ENCODE results near the gene WWOX.

WWOX gene

GRCh38 chr16:78763821-78764440, 664.5 kb downstream of the WWOX start:
- no peak overlapping the region for H3K4me3 ChIP-seq (ENCODE audit: low read depth, low read length)
- no peak overlapping the region for H3K27ac ChIP-seq (ENCODE audit: low read depth, low read length)
- no peak overlapping the region for H3K9ac ChIP-seq (ENCODE audit: low read depth, low read length)
- H3K27me3 ChIP-seq (ENCODE audit: control insufficient read depth, insufficient read depth, low read length), result no peaks in the 10 kb centered on the region
- H3K9me3 ChIP-seq (ENCODE audit: control insufficient read depth, insufficient read depth, low read length), result no peaks in the 10 kb centered on the region
- H3K36me3 ChIP-seq (ENCODE audit: control insufficient read depth, insufficient read depth, low read length), result no peaks in the 10 kb centered on the region
- peaks cover 18% of the 10 kb centered on the region for H3K4me1 ChIP-seq (ENCODE audit: control insufficient read depth, insufficient read depth, low read length)

- Histone ChIP-seq H3K4me1 (ENCODE audit: control insufficient read depth, insufficient read depth, low read length) (peaks cover 18% of the 10 kb centered on the region), H3K27me3 (ENCODE audit: control insufficient read depth, insufficient read depth, low read length) (no peaks in the 10 kb centered on the region), H3K27ac (ENCODE audit: low read depth, low read length) (no peak overlapping the region), H3K4me3 (ENCODE audit: low read depth, low read length) (no peak overlapping the region), H3K9me3 (ENCODE audit: control insufficient read depth, insufficient read depth, low read length) (no peaks in the 10 kb centered on the region), H3K36me3 (ENCODE audit: control insufficient read depth, insufficient read depth, low read length) (no peaks in the 10 kb centered on the region), H3K9ac (ENCODE audit: low read depth, low read length) (no peak overlapping the region)
Measured at GRCh38 chr16:78764478-78764877, 665.0 kb downstream of the WWOX start.

GRCh38 chr16:78768226-78768625, 668.8 kb downstream of the WWOX start:
- H3K4me1 ChIP-seq (ENCODE audit: control insufficient read depth, insufficient read depth, low read length), result peaks cover 7% of the 10 kb centered on the region; the same call in 1 of the 2 replicates
- H3K9me3 ChIP-seq (ENCODE audit: control insufficient read depth, insufficient read depth, low read length), result no peaks in the 10 kb centered on the region
- no peak overlapping the region for H3K9ac ChIP-seq (ENCODE audit: low read depth, low read length)
- H3K27ac ChIP-seq (ENCODE audit: low read depth, low read length), result no peak overlapping the region
- no peak overlapping the region for H3K4me3 ChIP-seq (ENCODE audit: low read depth, low read length)
- no peaks in the 10 kb centered on the region for H3K27me3 ChIP-seq (ENCODE audit: control insufficient read depth, insufficient read depth, low read length)
- H3K36me3 ChIP-seq (ENCODE audit: control insufficient read depth, insufficient read depth, low read length), result no peaks in the 10 kb centered on the region

- H3K9ac ChIP-seq (ENCODE audit: low read depth, low read length), result no peak overlapping the region
- peaks cover 7% of the 10 kb centered on the region; the same call in 1 of the 2 replicates for H3K4me1 ChIP-seq (ENCODE audit: control insufficient read depth, insufficient read depth, low read length)
- H3K9me3 ChIP-seq (ENCODE audit: control insufficient read depth, insufficient read depth, low read length), result no peaks in the 10 kb centered on the region
- H3K27ac ChIP-seq (ENCODE audit: low read depth, low read length), result no peak overlapping the region
- H3K36me3 ChIP-seq (ENCODE audit: control insufficient read depth, insufficient read depth, low read length), result no peaks in the 10 kb centered on the region
- H3K27me3 ChIP-seq (ENCODE audit: control insufficient read depth, insufficient read depth, low read length), result no peaks in the 10 kb centered on the region
- H3K4me3 ChIP-seq (ENCODE audit: low read depth, low read length), result no peak overlapping the region
Measured at GRCh38 chr16:78768718-78769117, 669.3 kb downstream of the WWOX start.

- Histone ChIP-seq H3K27ac (ENCODE audit: low read depth, low read length) (no peak overlapping the region), H3K9ac (ENCODE audit: low read depth, low read length) (no peak overlapping the region), H3K4me3 (ENCODE audit: low read depth, low read length) (no peak overlapping the region), H3K4me1 (ENCODE audit: control insufficient read depth, insufficient read depth, low read length) (peaks cover 7% of the 10 kb centered on the region; the same call in 1 of the 2 replicates), H3K9me3 (ENCODE audit: control insufficient read depth, insufficient read depth, low read length) (no peaks in the 10 kb centered on the region), H3K36me3 (ENCODE audit: control insufficient read depth, insufficient read depth, low read length) (no peaks in the 10 kb centered on the region), H3K27me3 (ENCODE audit: control insufficient read depth, insufficient read depth, low read length) (no peaks in the 10 kb centered on the region)
Measured at GRCh38 chr16:78770353-78771091, 671.1 kb downstream of the WWOX start.

GRCh38 chr16:78773291-78773702, 673.8 kb downstream of the WWOX start:
- peaks cover 2% of the 10 kb centered on the region; the same call in 1 of the 2 replicates for H3K4me1 ChIP-seq (ENCODE audit: control insufficient read depth, insufficient read depth, low read length)

GRCh38 chr16:78773706-78774105, 674.3 kb downstream of the WWOX start:
- H3K9me3 ChIP-seq (ENCODE audit: control insufficient read depth, insufficient read depth, low read length), result no peaks in the 10 kb centered on the region
- no peak overlapping the region for H3K27ac ChIP-seq (ENCODE audit: low read depth, low read length)
- H3K9ac ChIP-seq (ENCODE audit: low read depth, low read length), result no peak overlapping the region
- no peaks in the 10 kb centered on the region for H3K36me3 ChIP-seq (ENCODE audit: control insufficient read depth, insufficient read depth, low read length)
- H3K4me1 ChIP-seq (ENCODE audit: control insufficient read depth, insufficient read depth, low read length), result peaks cover 2% of the 10 kb centered on the region; the same call in 1 of the 2 replicates
- no peaks in the 10 kb centered on the region for H3K27me3 ChIP-seq (ENCODE audit: control insufficient read depth, insufficient read depth, low read length)
- H3K4me3 ChIP-seq (ENCODE audit: low read depth, low read length), result no peak overlapping the region

More at GRCh38 chr16:78773291-78773702, 673.8 kb downstream of the WWOX start:
- Histone ChIP-seq H3K27ac (ENCODE audit: low read depth, low read length) (no peak overlapping the region), H3K27me3 (ENCODE audit: control insufficient read depth, insufficient read depth, low read length) (no peaks in the 10 kb centered on the region), H3K4me3 (ENCODE audit: low read depth, low read length) (no peak overlapping the region), H3K36me3 (ENCODE audit: control insufficient read depth, insufficient read depth, low read length) (no peaks in the 10 kb centered on the region), H3K9me3 (ENCODE audit: control insufficient read depth, insufficient read depth, low read length) (no peaks in the 10 kb centered on the region), H3K9ac (ENCODE audit: low read depth, low read length) (no peak overlapping the region)

- H3K4me1 ChIP-seq (ENCODE audit: control insufficient read depth, insufficient read depth, low read length), result peaks cover 2% of the 10 kb centered on the region; the same call in 1 of the 2 replicates
- no peaks in the 10 kb centered on the region for H3K27me3 ChIP-seq (ENCODE audit: control insufficient read depth, insufficient read depth, low read length)
- H3K9ac ChIP-seq (ENCODE audit: low read depth, low read length), result no peak overlapping the region
- H3K27ac ChIP-seq (ENCODE audit: low read depth, low read length), result no peak overlapping the region
- no peaks in the 10 kb centered on the region for H3K36me3 ChIP-seq (ENCODE audit: control insufficient read depth, insufficient read depth, low read length)
- H3K9me3 ChIP-seq (ENCODE audit: control insufficient read depth, insufficient read depth, low read length), result no peaks in the 10 kb centered on the region
- H3K4me3 ChIP-seq (ENCODE audit: low read depth, low read length), result no peak overlapping the region
Measured at GRCh38 chr16:78775161-78775561, 675.7 kb downstream of the WWOX start.

- Histone ChIP-seq H3K27me3 (ENCODE audit: control insufficient read depth, insufficient read depth, low read length) (no peaks in the 10 kb centered on the region), H3K9me3 (ENCODE audit: control insufficient read depth, insufficient read depth, low read length) (no peaks in the 10 kb centered on the region), H3K36me3 (ENCODE audit: control insufficient read depth, insufficient read depth, low read length) (no peaks in the 10 kb centered on the region), H3K9ac (ENCODE audit: low read depth, low read length) (no peak overlapping the region), H3K27ac (ENCODE audit: low read depth, low read length) (no peak overlapping the region), H3K4me1 (ENCODE audit: control insufficient read depth, insufficient read depth, low read length) (peaks cover 6% of the 10 kb centered on the region), H3K4me3 (ENCODE audit: low read depth, low read length) (no peak overlapping the region)
Measured at GRCh38 chr16:78778101-78779004, 678.9 kb downstream of the WWOX start.

- Histone ChIP-seq H3K4me1 (ENCODE audit: control insufficient read depth, insufficient read depth, low read length) (peaks cover 6% of the 10 kb centered on the region), H3K36me3 (ENCODE audit: control insufficient read depth, insufficient read depth, low read length) (no peaks in the 10 kb centered on the region), H3K9me3 (ENCODE audit: control insufficient read depth, insufficient read depth, low read length) (no peaks in the 10 kb centered on the region), H3K9ac (ENCODE audit: low read depth, low read length) (no peak overlapping the region), H3K4me3 (ENCODE audit: low read depth, low read length) (no peak overlapping the region), H3K27me3 (ENCODE audit: control insufficient read depth, insufficient read depth, low read length) (no peaks in the 10 kb centered on the region), H3K27ac (ENCODE audit: low read depth, low read length) (no peak overlapping the region)
Measured at GRCh38 chr16:78780808-78781207, 681.4 kb downstream of the WWOX start.
